H9 (cell line): ENCODE measurements around the gene TOGARAM2. TPM values are rescaled to one million over a fixed set of nuclear protein-coding genes. Genes with fewer than 3 reads are reported as not detected.

Source experiments
- DNase-seq: peaks from one replicate; pipeline ENCODE4 v3.0.0-alpha.2; 2017
- H2AFZ ChIP-seq: one replicate; pipeline ENCODE4 v1.6.1; 2013; ENCODE audit warnings: mild to moderate bottlenecking, low read length, control low read depth, moderate library complexity
- H2AK5ac ChIP-seq: 2 replicates; pipeline ENCODE4 v1.6.1; 2013; ENCODE audit warnings: low read length, control low read depth, mixed read lengths; ENCODE audit not compliant: insufficient read length
- H2BK120ac ChIP-seq: one replicate; pipeline ENCODE4 v1.6.1; 2013; ENCODE audit warnings: low read depth, mild to moderate bottlenecking, low read length, control low read depth, inconsistent platforms; ENCODE audit not compliant: poor library complexity, severe bottlenecking
- H2BK12ac ChIP-seq: 2 replicates; pipeline ENCODE4 v1.6.1; 2013; ENCODE audit warnings: low read length, control low read depth, mixed read lengths, low read depth; ENCODE audit not compliant: insufficient read length
- H2BK15ac ChIP-seq: 2 replicates; pipeline ENCODE4 v1.6.1; 2013; ENCODE audit warnings: low read depth, low read length, control low read depth
- H2BK20ac ChIP-seq: one replicate; pipeline ENCODE4 v1.6.1; 2013; ENCODE audit warnings: low read depth, mild to moderate bottlenecking, low read length, control low read depth, inconsistent platforms; ENCODE audit not compliant: poor library complexity, severe bottlenecking
- H2BK5ac ChIP-seq: 2 replicates; pipeline ENCODE4 v1.6.1; 2013; ENCODE audit warnings: low read length, control low read depth, mixed read lengths; ENCODE audit not compliant: insufficient read length
- H3K14ac ChIP-seq: 2 replicates; pipeline ENCODE4 v1.6.1; 2013; ENCODE audit warnings: low read length, control low read depth; ENCODE audit not compliant: insufficient read depth
- H3K18ac ChIP-seq: 2 replicates; pipeline ENCODE4 v1.6.1; 2013; ENCODE audit warnings: low read depth, mild to moderate bottlenecking, mixed read lengths, low read length, control low read depth; ENCODE audit not compliant: insufficient read length
- H3K23ac ChIP-seq: 2 replicates; pipeline ENCODE4 v1.6.1; 2013; ENCODE audit warnings: low read length, control low read depth, mixed read lengths, low read depth; ENCODE audit not compliant: insufficient read length
- H3K23me2 ChIP-seq: 2 replicates; pipeline ENCODE4 v1.6.1; 2013; ENCODE audit warnings: low read depth, mild to moderate bottlenecking, mixed read lengths, low read length, control low read depth; ENCODE audit not compliant: insufficient read length, poor library complexity, severe bottlenecking
- H3K27ac ChIP-seq: 2 replicates; pipeline ENCODE4 v1.5.1; 2013; ENCODE audit warnings: low read length, control low read depth, mixed read lengths, low read depth; ENCODE audit not compliant: insufficient read length
- H3K27me3 ChIP-seq: 2 replicates; pipeline ENCODE4 v1.6.1; 2013; ENCODE audit warnings: low read length, control low read depth, inconsistent platforms; ENCODE audit not compliant: insufficient read depth
- H3K4ac ChIP-seq: 2 replicates; pipeline ENCODE4 v1.6.1; 2013; ENCODE audit warnings: low read depth, mild to moderate bottlenecking, control low read depth, inconsistent platforms, low read length, moderate library complexity
- H3K4me1 ChIP-seq: 2 replicates; pipeline ENCODE4 v1.6.1; 2013; ENCODE audit warnings: low read length, control low read depth, inconsistent platforms; ENCODE audit not compliant: insufficient read depth
- H3K4me2 ChIP-seq: 2 replicates; pipeline ENCODE4 v1.6.1; 2013; ENCODE audit warnings: low read length, control low read depth, mixed read lengths; ENCODE audit not compliant: insufficient read length, insufficient read depth
- H3K56ac ChIP-seq: 2 replicates; pipeline ENCODE4 v1.6.1; 2013; ENCODE audit warnings: low read depth, mild to moderate bottlenecking, mixed read lengths, low read length, control low read depth; ENCODE audit not compliant: insufficient read length
- H3K79me1 ChIP-seq: 2 replicates; pipeline ENCODE4 v1.6.1; 2013; ENCODE audit warnings: low read depth, mild to moderate bottlenecking, moderate library complexity, low read length, control low read depth, inconsistent platforms; ENCODE audit not compliant: insufficient read depth, poor library complexity, severe bottlenecking
- H3K79me2 ChIP-seq: 2 replicates; pipeline ENCODE4 v1.6.1; 2013; ENCODE audit warnings: low read length, control low read depth, inconsistent platforms; ENCODE audit not compliant: insufficient read depth
- H3K9ac ChIP-seq: 2 replicates; pipeline ENCODE4 v1.6.1; 2013; ENCODE audit warnings: low read length, control low read depth, mixed read lengths; ENCODE audit not compliant: insufficient read length; ENCODE audit errors: extremely low read depth
- H3K9me3 ChIP-seq: one replicate; pipeline ENCODE4 v1.6.1; 2013; ENCODE audit warnings: low read depth, low read length, inconsistent platforms; ENCODE audit not compliant: control insufficient read depth
- H3T11ph ChIP-seq: one replicate; pipeline ENCODE4 v1.6.1; 2013; ENCODE audit warnings: mild to moderate bottlenecking, low read length, control low read depth, inconsistent platforms
- H4K20me1 ChIP-seq: one replicate; pipeline ENCODE4 v1.6.1; 2013; ENCODE audit not compliant: control insufficient read depth, insufficient read length, insufficient read depth
- H4K5ac ChIP-seq: 2 replicates; pipeline ENCODE4 v1.6.1; 2013; ENCODE audit warnings: low read depth, mild to moderate bottlenecking, mixed read lengths, low read length, control low read depth; ENCODE audit not compliant: insufficient read length
- H4K8ac ChIP-seq: replicated peaks from 2 replicates; pipeline ENCODE4 v1.6.1; 2013; ENCODE audit warnings: low read length, control low read depth, mixed read lengths, low read depth; ENCODE audit not compliant: insufficient read length
- H4K91ac ChIP-seq: 2 replicates; pipeline ENCODE4 v1.6.1; 2013; ENCODE audit warnings: low read depth, mild to moderate bottlenecking, moderate library complexity, mixed read lengths, low read length, control low read depth; ENCODE audit not compliant: insufficient read length
- H3K27ac Mint-ChIP-seq, 3 experiments: 2 replicates in 2 of 3; 3 replicates in 1 of 3; pipeline ENCODE4 v1.8.0; 2020 to 2021; ENCODE audit warnings: mixed read lengths in 3 of 3, mild to moderate bottlenecking in 1 of 3, moderate library complexity in 1 of 3
- H3K27me3 Mint-ChIP-seq: 2 replicates; pipeline ENCODE4 v1.8.0; 2021; ENCODE audit warnings: low read depth, mild to moderate bottlenecking, moderate library complexity, mixed read lengths
- H3K36me3 Mint-ChIP-seq, 3 experiments: 2 replicates in 2 of 3; 3 replicates in 1 of 3; pipeline ENCODE4 v1.8.0; 2020 to 2021; ENCODE audit warnings: low read depth in 3 of 3, mixed read lengths in 3 of 3; ENCODE audit not compliant: insufficient read depth in 1 of 3
- H3K4me1 Mint-ChIP-seq, 2 experiments: 2 replicates each; pipeline ENCODE4 v1.8.0; 2020; ENCODE audit warnings: mixed read lengths in 2 of 2
- H3K4me3 Mint-ChIP-seq, 2 experiments: 2 replicates in 1 of 2; 3 replicates in 1 of 2; pipeline ENCODE4 v1.8.0; 2020 to 2021; ENCODE audit warnings: mild to moderate bottlenecking in 2 of 2, mixed read lengths in 2 of 2, moderate library complexity in 1 of 2
- H3K9me3 Mint-ChIP-seq, 2 experiments: 2 replicates in 1 of 2; 3 replicates in 1 of 2; pipeline ENCODE4 v1.8.0; 2020; ENCODE audit warnings: mild to moderate bottlenecking in 2 of 2, mixed read lengths in 2 of 2, moderate library complexity in 1 of 2
- CTCF ChIP-seq: fragments of 200-600 bp; sonication (generic); conservative IDR thresholded peaks from 3 replicates; pipeline ENCODE4 v1.8.0; 2021; ENCODE audit warnings: antibody characterized with exemption, mild to moderate bottlenecking
- WGBS: extraction: QIAGEN DNeasy Blood & Tissue Kit; methylation state at CpG from one replicate; pipeline ENCODE4 v1.1.7; 2013; ENCODE audit warnings: missing lambda C conversion rate, low lambda C conversion rate, mixed read lengths; ENCODE audit not compliant: insufficient read length; ENCODE audit errors: extremely low coverage; 5-methylcytosine and 5-hydroxymethylcytosine counted together
- total RNA-seq: library from RNA; stranded (reverse); gene quantifications from 2 replicates; pipeline ENCODE4 v1.2.1, GENCODE V29; 2021

Gene TOGARAM2
- total RNA-seq, 1 experiment from 2014 or later, result 0.83 TPM

GRCh38 chr2:29053670-29054400 lies 72.7 kb downstream of the TOGARAM2 start:
- no peak overlapping the region for H3K9ac ChIP-seq
- Mint-ChIP-seq H3K4me1 (peaks cover 20% of the 10 kb centered on the region in 2 experiments), H3K4me3 (no peak overlapping the region), H3K27me3 (peaks cover 5% of the 10 kb centered on the region), H3K27ac (peak overlapping the region in 1 of 3 experiments; percentile 92; a peak in 1 of 7 replicates), H3K9me3 (no peaks in the 10 kb centered on the region), H3K36me3 (no peaks in the 10 kb centered on the region)
- no peak overlapping the region for H3T11ph ChIP-seq
- no peaks in the 10 kb centered on the region for H3K27me3 ChIP-seq
- no peak overlapping the region for H2BK20ac ChIP-seq
- 0 out of 3 replicates have a peak, but pooled peaks have one; percentile 16 for TF ChIP-seq CTCF
- no peak overlapping the region for H3K56ac ChIP-seq
- no peak overlapping the region for H2BK120ac ChIP-seq
- H3K18ac ChIP-seq, result no peak overlapping the region
- no peak overlapping the region for H2AFZ ChIP-seq
- H2AK5ac ChIP-seq, result no peak overlapping the region
- no peak overlapping the region for H3K27ac ChIP-seq
- no peak overlapping the region for H3K4ac ChIP-seq
- no peak overlapping the region for H3K14ac ChIP-seq
- no peak overlapping the region for H2BK5ac ChIP-seq
- H4K5ac ChIP-seq, result no peak overlapping the region
- no peaks in the 10 kb centered on the region for H3K79me1 ChIP-seq
- H4K91ac ChIP-seq, result no peak overlapping the region
- no peak overlapping the region for H4K8ac ChIP-seq
- no peak for DNase-seq
- no peak overlapping the region for H3K4me2 ChIP-seq
- H2BK12ac ChIP-seq, result no peak overlapping the region
- H3K79me2 ChIP-seq, result no peaks in the 10 kb centered on the region
- WGBS, result no CpG with 5 or more reads among the region's 5 CpGs
- H3K23me2 ChIP-seq, result no peaks in the 10 kb centered on the region
- no peak overlapping the region for H3K23ac ChIP-seq
- no peaks in the 10 kb centered on the region for H3K9me3 ChIP-seq
- H4K20me1 ChIP-seq, result no peaks in the 10 kb centered on the region
- no peak overlapping the region for H2BK15ac ChIP-seq
- peaks cover 4% of the 10 kb centered on the region; the same call in 1 of the 2 replicates for H3K4me1 ChIP-seq
